Transverse colon (tissue), 4 donors: ENCODE measurements around the gene SINHCAF. TPM values are rescaled to one million over a fixed set of nuclear protein-coding genes. Genes with fewer than 3 reads are reported as not detected.
"Not testable (repeated sequence)": the region's sequence is repeated elsewhere in the genome, so short reads cannot be mapped to it uniquely, and the experiment has no call there.

ENCODE experiments used
- DNase-seq: peaks from one replicate; pipeline ENCODE4 v3.0.0-alpha.2; 2019
- H3K27ac ChIP-seq, 4 donors: fragments of 200-600 bp; sonication (generic); 2 replicates each; pipeline ENCODE4 v1.5.1; 2016 to 2018; ENCODE audit warnings: inconsistent platforms in 4 of 4
- H3K27me3 ChIP-seq: fragments of 200-600 bp; sonication (generic); 2 replicates; pipeline ENCODE4 v1.5.1; 2017; ENCODE audit warnings: inconsistent platforms
- H3K36me3 ChIP-seq, 4 donors: fragments of 200-600 bp; sonication (generic); 2 replicates each; pipeline ENCODE4 v1.5.1; 2017 to 2019; ENCODE audit warnings: inconsistent platforms in 4 of 4
- H3K4me1 ChIP-seq, 4 donors: fragments of 200-600 bp; sonication (generic); 2 replicates each; pipeline ENCODE4 v1.5.1; 2017 to 2020; ENCODE audit warnings: inconsistent platforms in 4 of 4
- H3K4me3 ChIP-seq, 4 donors: fragments of 200-600 bp; sonication (generic); 1 replicate in 1 of 4; 2 replicates in 3 of 4; pipeline versions ENCODE4 v1.5.1 to v1.6.1; 2017 to 2019; ENCODE audit warnings: inconsistent platforms in 4 of 4
- H3K9me3 ChIP-seq, 2 donors: fragments of 200-600 bp; sonication (generic); 2 replicates each; pipeline ENCODE4 v1.5.1; 2017 to 2019; ENCODE audit warnings: inconsistent platforms in 2 of 2
- CTCF ChIP-seq, 5 experiments: fragments of 200-600 bp in 3 of 5; fragments of 450-650 bp in 2 of 5; sonication (generic) in 3 of 5; IDR thresholded peaks; 1 replicate in 2 of 5; 2 replicates in 3 of 5; pipeline ENCODE4 v1.5.1; 2016 to 2017; ENCODE audit warnings: antibody characterized with exemption in 5 of 5, inconsistent platforms in 3 of 5, mild to moderate bottlenecking in 2 of 5, moderate library complexity in 1 of 5
- EP300 ChIP-seq: sonication (generic); formaldehyde crosslinking; IDR thresholded peaks from one replicate; pipeline ENCODE4 v1.6.1; 2017; ENCODE audit warnings: antibody characterized with exemption, low read depth
- POLR2A ChIP-seq: fragments of 450-650 bp; IDR thresholded peaks from one replicate; pipeline ENCODE4 v1.6.1; 2016; ENCODE audit warnings: antibody characterized with exemption, mild to moderate bottlenecking, moderate library complexity
- POLR2AphosphoS5 ChIP-seq, 3 donors: sonication (generic); formaldehyde crosslinking; IDR thresholded peaks; one replicate each; pipeline ENCODE4 v1.6.1; 2016; ENCODE audit warnings: antibody characterized with exemption in 3 of 3
- WGBS, 2 donors: methylation state at CpG; one replicate each; pipeline ENCODE4 v1.1.5; 2018; ENCODE audit warnings: low coverage in 1 of 2; 5-methylcytosine and 5-hydroxymethylcytosine counted together
- in situ Hi-C, 4 donors: fragments of 200-750 bp; cut with MboI; loops; one replicate each; pipeline versions ENCODE4 v1.15.0 to v1.15.1; 2017; ENCODE audit warnings: low sequenced_read_pairs in 3 of 4, low pct_ligation_motif_present in 1 of 4, low pct_unique_long_range_greater_than_20kb in 1 of 4
- intact Hi-C: fragments of 100-400 bp; cut with DNase I; formaldehyde crosslinking; loops from one replicate; pipeline ENCODE4 v1.15.1; 2023; ENCODE audit warnings: low total_unique reads
- total RNA-seq, 4 donors: library from RNA; depleted of rRNA; stranded (reverse); fragments of >200 nt; gene quantifications; one replicate each; pipeline ENCODE4 v1.1.0, GENCODE V29; 2016

Gene SINHCAF
- total RNA-seq, 4 donors from 2014 or later, result 16.8 to 135 (median 64.8) TPM

GRCh38 chr12:31275491-31275890 lies 50.5 kb downstream of the SINHCAF start:
- in situ Hi-C loops (no loop called here), intact Hi-C loops (no loop called here)
- H3K4me1 ChIP-seq, result no peaks in the 10 kb centered on the region
- no peaks in the 10 kb centered on the region for H3K27me3 ChIP-seq
- no peak overlapping the region for H3K27ac ChIP-seq
- no peak for DNase-seq
- WGBS, 2 donors, result 100% methylated on average over 2 of the region's 2 CpGs; no CpG with 5 or more reads in 1 of the 2 donors
- H3K9me3 ChIP-seq, result no peaks in the 10 kb centered on the region
- no peak for TF ChIP-seq POLR2A
- no peak overlapping the region for H3K4me3 ChIP-seq
- H3K36me3 ChIP-seq, result no peaks in the 10 kb centered on the region

GRCh38 chr12:31274520-31275300 lies 51.2 kb downstream of the SINHCAF start:
- Histone ChIP-seq H3K27me3 (no peaks in the 10 kb centered on the region), H3K27ac (no peak overlapping the region), H3K9me3 (no peaks in the 10 kb centered on the region), H3K4me3 (no peak overlapping the region), H3K36me3 (no peaks in the 10 kb centered on the region), H3K4me1 (no peaks in the 10 kb centered on the region)
- in situ Hi-C loops, result no loop called here
- TF ChIP-seq POLR2A (no peak), EP300 (no peak), POLR2AphosphoS5 (IDR thresholded peaks at IDR 0.05) (no peak), CTCF (IDR thresholded peaks at IDR 0.05) (no peak)
- 96 to 97% methylated on average over 2 of the region's 2 CpGs for WGBS, 2 donors
- no peak for DNase-seq
- intact Hi-C loops, result no loop called here

- in situ Hi-C loops, intact Hi-C loops, H3K36me3 ChIP-seq, H3K27ac ChIP-seq, H3K9me3 ChIP-seq, H3K4me1 ChIP-seq, H3K27me3 ChIP-seq, DNase-seq, H3K4me3 ChIP-seq: not testable (repeated sequence)
- WGBS, 2 donors, result 94 to 100% methylated on average over 4 to 6 of the region's 6 CpGs
Measured at GRCh38 chr12:31273794-31274193, 52.2 kb downstream of the SINHCAF start.

- in situ Hi-C loops, result no loop called here
- no peaks in the 10 kb centered on the region for H3K27me3 ChIP-seq
- intact Hi-C loops, result no loop called here
- DNase-seq, result no peak
- H3K27ac ChIP-seq, result no peak overlapping the region
- no peak overlapping the region for H3K4me3 ChIP-seq
- H3K9me3 ChIP-seq, result no peaks in the 10 kb centered on the region
- H3K4me1 ChIP-seq, result no peaks in the 10 kb centered on the region
- TF ChIP-seq EP300 (no peak), POLR2AphosphoS5 (IDR thresholded peaks at IDR 0.05) (no peak), CTCF (IDR thresholded peaks at IDR 0.05) (no peak), POLR2A (no peak)
- WGBS, 2 donors, result 88 to 90% methylated on average over 3 to 4 of the region's 4 CpGs
- H3K36me3 ChIP-seq, result no peaks in the 10 kb centered on the region
Measured at GRCh38 chr12:31272607-31273225, 53.2 kb downstream of the SINHCAF start.

GRCh38 chr12:31267966-31268365 lies 58.0 kb downstream of the SINHCAF start:
- no peak for TF ChIP-seq POLR2AphosphoS5 (IDR thresholded peaks at IDR 0.05)
- intact Hi-C loops (no loop called here), in situ Hi-C loops (no loop called here)
- Histone ChIP-seq H3K27me3 (no peaks in the 10 kb centered on the region), H3K9me3 (no peaks in the 10 kb centered on the region), H3K27ac (no peak overlapping the region), H3K4me3 (no peak overlapping the region), H3K36me3 (no peaks in the 10 kb centered on the region), H3K4me1 (no peaks in the 10 kb centered on the region)
- no peak for DNase-seq
- WGBS, 2 donors, result 78 to 92% methylated on average over 2 of the region's 2 CpGs
